ENCODE results near the gene DSC3.

DNA sequence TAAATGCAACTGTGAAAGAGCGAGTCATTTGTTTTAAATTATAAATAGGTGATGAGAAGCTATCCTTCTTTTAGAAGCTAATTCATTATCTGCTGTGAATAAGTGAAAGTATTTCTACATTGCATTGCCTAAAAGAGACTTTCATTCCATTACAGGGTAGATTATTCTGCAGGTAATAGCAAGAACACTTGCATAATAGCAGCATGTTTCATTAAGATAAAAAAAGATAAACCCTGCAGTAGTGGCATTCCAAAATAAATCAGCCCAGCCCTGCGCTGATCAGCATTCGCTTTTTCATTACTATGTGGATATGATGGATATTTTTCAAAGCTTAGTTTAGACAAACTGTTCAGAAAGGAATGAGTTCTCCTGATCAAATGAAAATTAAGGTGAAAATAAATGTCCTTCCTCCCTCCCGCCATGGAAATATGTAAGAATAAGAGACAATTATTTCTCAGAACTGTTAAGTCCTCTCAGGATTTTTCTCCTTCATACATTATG is 72.8 kb downstream of the DSC3 start:
- TF ChIP-seq, protein P1, sequence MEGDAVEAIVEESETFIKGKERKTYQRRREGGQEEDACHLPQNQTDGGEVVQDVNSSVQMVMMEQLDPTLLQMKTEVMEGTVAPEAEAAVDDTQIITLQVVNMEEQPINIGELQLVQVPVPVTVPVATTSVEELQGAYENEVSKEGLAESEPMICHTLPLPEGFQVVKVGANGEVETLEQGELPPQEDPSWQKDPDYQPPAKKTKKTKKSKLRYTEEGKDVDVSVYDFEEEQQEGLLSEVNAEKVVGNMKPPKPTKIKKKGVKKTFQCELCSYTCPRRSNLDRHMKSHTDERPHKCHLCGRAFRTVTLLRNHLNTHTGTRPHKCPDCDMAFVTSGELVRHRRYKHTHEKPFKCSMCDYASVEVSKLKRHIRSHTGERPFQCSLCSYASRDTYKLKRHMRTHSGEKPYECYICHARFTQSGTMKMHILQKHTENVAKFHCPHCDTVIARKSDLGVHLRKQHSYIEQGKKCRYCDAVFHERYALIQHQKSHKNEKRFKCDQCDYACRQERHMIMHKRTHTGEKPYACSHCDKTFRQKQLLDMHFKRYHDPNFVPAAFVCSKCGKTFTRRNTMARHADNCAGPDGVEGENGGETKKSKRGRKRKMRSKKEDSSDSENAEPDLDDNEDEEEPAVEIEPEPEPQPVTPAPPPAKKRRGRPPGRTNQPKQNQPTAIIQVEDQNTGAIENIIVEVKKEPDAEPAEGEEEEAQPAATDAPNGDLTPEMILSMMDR (IDR thresholded peaks at IDR 0.05; ENCODE audit: insufficient read depth, low read length, poor library complexity, severe bottlenecking), result no peak
- TF ChIP-seq EZH2phosphoT487 (conservative IDR thresholded peaks at IDR 0.05; ENCODE audit: low read length), result no peak
